GM19239 (cell line): ENCODE measurements around the gene MTHFD2.
"Not testable (repeated sequence)": the region's sequence is repeated elsewhere in the genome, so short reads cannot be mapped to it uniquely, and the experiment has no call there.

Source experiments
- DNase-seq: peaks from one replicate; pipeline ENCODE4 v3.0.0; 2011; ENCODE audit warnings: low spot score; ENCODE audit not compliant: insufficient read length
- FAIRE-seq: peaks from 2 replicates; lab custom pipeline; 2011; peaks lifted over from hg19 to GRCh38; lab: Jason Lieb, UNC

Gene MTHFD2

DNA sequence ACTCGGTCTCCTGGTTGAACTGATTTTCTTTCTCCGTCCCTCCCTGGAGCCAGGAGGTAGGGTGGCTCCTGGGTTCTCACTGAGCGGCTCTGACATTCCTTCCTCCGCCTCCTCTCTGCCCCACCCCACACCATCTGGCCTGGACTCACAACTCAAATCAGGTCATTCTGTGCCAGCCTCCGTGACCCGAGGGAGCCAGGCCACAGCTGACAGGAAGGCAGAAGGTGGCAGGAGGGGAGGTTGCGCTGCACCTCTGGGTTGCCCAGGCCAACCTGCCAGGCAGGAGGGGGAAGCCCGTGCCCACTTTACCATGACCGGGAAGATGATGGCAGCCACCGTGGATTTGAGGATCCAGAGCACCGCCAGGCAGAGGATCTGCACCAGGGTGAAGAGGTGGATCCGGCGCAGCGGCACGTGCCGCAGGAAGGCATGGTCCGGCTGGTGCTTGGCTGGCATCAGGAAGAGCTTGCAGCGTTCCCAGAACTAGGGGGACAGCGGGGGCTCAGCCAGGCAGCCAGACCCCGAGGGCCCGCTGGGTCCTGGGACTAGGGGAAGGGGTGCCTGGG, 28.3 kb downstream of the MTHFD2 start:
- FAIRE-seq (no peak), DNase-seq (no peak)

- FAIRE-seq: no peak
Observed at GRCh38 chr2:74227646-74228045, 29.2 kb downstream of the MTHFD2 start.

DNA sequence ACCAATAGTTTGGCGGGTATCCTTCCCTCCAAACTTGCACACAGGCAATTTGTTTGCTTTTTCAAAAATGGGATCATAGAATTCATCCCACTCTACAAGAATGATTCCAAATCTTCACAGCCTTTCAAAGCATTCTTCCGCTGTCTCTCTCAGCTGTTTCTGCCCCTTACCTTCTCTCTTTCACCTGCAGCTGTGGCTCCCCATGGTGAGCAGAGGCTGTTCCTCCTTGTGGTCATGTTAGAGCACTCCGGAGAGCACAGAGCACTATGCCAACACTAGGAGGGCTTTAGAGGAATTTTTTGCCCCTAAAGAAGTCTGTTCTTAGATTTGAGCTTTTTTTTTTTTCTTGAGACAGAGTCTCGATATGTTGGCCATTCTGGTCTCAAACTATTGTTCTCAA, 30.4 kb downstream of the MTHFD2 start:
- FAIRE-seq: no peak
- DNase-seq: no peak

More at GRCh38 chr2:74227646-74228045, 29.2 kb downstream of the MTHFD2 start:
- no peak for DNase-seq

GRCh38 chr2:74229865-74230264, 31.4 kb downstream of the MTHFD2 start:
- FAIRE-seq, DNase-seq: not testable (repeated sequence)

GRCh38 chr2:74232426-74232825, 34.0 kb downstream of the MTHFD2 start:
- no peak for FAIRE-seq
- no peak for DNase-seq

- FAIRE-seq (no peak), DNase-seq (no peak)
Observed at GRCh38 chr2:74233648-74234047, 35.2 kb downstream of the MTHFD2 start.

DNA sequence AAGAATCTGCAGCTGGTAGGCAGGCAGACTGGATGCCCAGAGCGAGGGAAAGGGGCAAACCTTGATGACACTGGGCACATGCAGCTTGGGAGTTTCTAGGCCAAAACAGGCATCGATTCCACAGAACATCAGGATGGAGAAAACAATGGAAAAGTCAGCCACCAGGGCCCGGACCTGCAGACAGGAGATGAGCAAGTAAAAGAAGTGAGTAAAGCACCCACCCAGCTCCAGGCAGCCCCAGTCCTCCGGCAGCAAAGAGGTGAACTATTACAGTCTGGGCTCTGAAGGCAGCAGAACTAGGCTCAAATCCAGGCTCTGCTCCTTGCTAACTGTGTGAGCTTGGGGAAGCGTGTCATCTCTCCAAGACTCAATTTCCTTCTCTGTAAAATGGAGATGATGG, 36.6 kb downstream of the MTHFD2 start:
- DNase-seq: no peak
- no peak for FAIRE-seq

DNA sequence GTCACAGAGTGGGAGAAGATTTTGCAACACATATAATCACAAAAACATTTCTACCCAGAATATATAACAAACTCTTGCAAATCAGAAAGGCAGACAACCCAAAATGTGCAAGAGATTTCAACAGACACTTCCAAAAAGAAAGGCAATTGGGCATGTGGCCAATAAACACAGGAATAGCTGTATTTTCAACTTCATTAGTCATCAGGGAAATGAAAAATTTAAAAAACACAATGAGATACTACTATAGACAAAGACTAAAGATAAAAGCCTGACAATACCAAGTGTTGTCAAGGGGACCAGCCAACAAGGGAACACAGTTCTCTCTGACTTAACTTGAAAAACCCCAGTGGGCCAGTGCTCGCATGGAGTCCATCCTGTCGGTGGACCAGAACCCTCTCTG, 40.5 kb downstream of the MTHFD2 start:
- no peak for DNase-seq
- no peak for FAIRE-seq

DNA sequence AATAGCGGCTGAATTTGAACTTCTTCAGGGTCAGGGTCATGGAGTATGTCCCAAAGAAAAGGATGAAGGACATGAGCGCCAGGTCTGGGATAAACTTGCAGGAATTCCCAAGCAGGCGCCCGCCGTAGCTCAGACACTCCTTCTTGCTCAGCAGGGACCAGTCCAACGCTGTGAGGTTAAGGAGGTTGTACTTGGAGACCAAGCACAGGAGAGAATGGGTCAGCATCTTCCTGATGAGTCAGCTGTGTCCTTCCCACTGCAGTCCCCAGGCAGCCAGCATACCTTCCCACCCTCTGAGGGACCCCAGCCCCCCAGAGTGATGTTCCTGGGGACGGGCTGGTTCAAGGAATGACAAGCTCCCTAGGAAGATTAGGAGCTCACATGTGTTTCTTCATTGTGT, 40.9 kb downstream of the MTHFD2 start:
- FAIRE-seq: no peak
- DNase-seq: no peak

DNA sequence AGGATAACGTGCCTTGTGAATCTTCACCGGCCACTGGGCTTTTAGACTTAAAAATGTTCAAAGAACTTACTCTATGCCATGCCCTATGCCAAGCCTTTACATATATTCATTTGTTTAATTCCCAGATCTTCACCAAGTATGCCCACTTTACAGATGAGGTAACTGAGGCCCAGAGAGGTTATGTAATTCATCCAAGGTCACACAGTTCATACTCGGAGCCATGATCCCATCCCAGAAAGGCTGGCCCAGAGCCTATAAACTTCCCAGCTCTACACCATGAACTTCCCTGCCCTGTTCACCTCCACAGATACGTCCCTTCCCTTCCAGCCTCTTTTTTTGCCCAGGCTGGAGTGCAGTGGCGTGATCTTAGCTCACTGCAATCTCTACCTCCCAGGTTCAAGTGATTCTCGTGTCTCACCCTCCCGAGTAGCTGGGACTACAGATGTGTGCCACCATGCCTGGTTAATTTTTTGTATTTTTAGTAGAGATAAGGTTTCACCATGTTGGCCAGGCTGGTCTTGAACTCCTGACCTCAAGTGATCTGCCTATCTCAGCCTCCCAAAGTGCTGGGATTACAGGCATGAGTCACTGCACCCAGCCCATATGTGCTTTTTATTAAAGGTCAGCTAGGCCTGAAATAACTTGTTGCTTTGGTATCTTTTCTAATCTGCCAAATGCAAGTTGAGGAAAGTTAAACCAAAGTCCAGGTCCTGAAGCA, 44.1 kb downstream of the MTHFD2 start:
- FAIRE-seq: no peak
- DNase-seq: no peak

- DNase-seq: no peak
- FAIRE-seq: no peak
Observed at GRCh38 chr2:74244286-74244685, 45.9 kb downstream of the MTHFD2 start.

DNA sequence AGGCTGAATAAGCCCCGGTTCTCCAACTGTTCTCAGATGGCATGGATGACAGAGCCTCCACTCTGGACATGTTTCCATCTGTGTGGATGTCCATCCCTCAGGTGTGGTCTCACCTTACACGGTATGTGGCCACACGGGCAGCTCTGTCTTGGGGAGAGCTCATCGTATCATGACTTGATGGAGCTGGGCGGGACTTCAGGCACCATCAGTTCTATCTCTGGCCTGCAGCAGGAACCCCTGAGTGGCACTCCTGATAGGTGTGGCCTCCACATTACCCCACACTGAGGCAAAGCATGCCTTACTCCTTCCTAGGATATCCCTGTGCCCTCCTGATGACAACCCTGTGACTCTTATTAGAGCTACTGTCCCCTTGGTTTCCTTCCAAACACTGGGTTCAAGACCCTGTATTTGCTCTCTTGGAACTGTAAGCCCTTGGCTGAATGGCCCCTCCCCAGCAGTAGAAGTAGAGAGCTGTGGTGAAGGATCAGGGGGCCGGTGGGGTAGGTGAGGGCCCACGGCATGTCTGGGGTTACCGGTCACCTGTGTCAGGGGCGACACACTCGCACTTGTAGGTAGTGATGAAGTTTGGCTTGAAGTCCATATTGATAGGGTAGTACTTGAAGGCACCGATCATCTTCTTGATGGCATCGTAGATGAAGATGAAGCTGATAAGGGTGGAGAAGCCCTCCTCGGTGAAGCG, 48.2 kb downstream of the MTHFD2 start:
- DNase-seq (no peak), FAIRE-seq (no peak)

- FAIRE-seq: no peak
- no peak for DNase-seq
Observed at GRCh38 chr2:74249406-74250122, 51.1 kb downstream of the MTHFD2 start.

DNA sequence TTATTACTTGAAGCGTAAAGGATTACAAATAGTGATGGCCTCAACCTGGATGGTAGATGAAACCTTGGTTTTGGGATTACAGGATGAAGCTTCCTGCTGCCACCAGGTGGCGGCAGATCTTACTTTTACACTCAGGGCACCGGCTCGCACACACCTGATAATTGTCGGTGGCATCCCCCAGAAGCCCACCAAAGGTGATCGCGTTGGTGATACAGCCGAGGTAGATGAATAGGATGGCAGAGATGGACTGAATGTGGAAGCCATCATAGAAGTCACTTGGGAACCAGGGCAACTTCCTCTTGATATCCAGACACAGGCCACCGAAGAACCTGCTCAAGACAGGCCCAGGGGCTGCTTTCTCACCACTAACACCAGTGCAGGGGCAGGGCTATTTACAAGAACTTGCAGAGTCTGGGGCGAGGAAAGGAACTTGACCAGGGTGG, 51.8 kb downstream of the MTHFD2 start:
- DNase-seq: peak; percentile 73
- FAIRE-seq: peak; percentile 55

DNA sequence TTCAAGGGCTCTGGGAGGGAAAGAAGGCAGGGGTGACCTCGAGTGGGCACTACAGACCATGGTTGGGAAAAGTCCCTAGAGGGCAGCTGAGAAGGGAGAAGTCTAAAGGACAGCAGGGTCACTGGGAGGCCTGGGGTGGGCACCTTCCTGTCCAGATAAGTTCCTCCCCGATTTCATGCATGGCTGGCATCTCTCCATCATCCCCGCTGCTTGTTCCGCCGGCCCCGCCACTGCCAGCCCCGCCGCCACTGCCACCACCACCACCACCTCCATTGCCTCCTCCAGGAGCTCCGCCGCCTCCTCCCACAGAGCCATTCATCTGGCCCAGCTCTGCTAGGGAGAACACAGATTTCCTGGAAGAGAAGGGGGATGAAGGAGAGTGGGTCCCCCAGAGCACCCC, 53.6 kb downstream of the MTHFD2 start:
- no peak for DNase-seq
- no peak for FAIRE-seq

- no peak for DNase-seq
- no peak for FAIRE-seq
Observed at GRCh38 chr2:74252862-74253261, 54.4 kb downstream of the MTHFD2 start.

DNA sequence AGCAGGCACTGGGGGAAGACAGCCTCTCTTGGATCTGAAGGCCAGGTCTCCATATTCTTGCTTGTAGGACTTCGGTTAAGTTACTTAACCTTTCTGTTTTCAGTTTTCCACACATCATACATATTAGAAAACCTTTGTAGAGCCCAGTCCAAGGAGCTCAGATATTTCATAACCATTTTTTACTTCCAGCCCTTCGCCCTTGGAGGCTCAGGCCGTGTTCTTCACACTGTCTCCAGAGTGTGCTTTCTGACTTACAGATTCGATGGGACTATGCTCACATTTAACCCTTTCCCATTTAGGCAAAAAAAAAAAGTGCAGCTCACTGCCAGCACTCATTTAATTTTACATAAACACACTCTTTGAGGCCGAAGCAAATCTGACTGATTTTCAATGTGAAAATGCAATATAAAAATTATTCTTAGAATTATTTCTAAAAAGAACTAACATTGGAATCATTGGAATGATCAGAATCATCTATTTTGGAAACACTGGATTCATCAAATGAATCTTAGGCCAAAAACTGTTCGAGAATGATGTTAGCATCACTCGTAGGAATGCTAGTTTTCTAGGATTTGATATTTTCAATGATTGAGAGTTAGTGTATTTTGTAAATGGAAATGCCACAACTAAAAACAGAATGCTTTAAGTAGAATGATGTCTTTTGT, 55.0 kb downstream of the MTHFD2 start:
- no peak for FAIRE-seq
- no peak for DNase-seq

DNA sequence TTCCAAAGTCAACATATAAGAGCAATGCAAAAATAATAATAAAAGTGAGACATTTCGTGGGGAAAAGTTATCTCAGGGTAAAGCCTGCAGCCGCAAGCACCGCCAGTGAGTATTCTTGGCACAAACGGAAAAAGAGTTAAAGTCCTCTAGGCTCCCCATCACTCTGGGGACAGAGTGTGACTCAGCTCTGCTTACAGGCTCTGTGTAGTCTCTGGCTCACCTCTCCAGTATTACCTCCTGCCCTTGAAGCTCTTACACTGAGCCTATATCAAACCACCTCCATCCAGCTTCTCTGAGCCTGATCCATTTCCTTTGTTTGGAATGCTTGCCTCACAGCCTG, 55.5 kb downstream of the MTHFD2 start:
- DNase-seq (no peak), FAIRE-seq (no peak)

GRCh38 chr2:74255660-74256213, 57.3 kb downstream of the MTHFD2 start:
- no peak for FAIRE-seq
- DNase-seq: no peak

DNA sequence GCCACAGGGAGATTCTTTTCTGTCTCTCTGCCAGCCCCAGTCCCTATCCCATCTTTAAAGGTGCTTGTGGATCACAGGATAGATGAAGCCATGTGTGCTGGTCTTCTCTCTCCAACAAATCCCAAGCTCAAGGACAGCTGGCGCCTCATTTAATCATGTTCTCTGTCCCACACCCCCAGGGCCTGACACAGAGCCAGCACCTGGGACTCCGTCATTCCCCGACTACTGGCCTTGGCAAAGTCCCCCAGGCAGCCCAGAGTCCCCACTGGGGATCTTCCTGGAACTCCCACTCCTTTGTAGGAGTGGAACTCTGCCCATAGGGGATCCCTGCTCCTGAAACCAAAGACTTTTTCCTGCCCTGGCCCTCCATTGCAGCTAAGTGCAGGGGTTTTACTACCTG, 60.8 kb downstream of the MTHFD2 start:
- FAIRE-seq (no peak), DNase-seq (no peak)
